ENCODE measurements around the gene SDE2. TPM values are rescaled to one million over a fixed set of nuclear protein-coding genes. Genes with fewer than 3 reads are reported as not detected.

The SDE2 gene
- total and polyA plus RNA-seq, 10 of the 15 experiments (the other 5 are each of a cell fraction or from before 2014, with no cell fraction given), result 2.7 to 19.4 (median 12.6) TPM

DNA sequence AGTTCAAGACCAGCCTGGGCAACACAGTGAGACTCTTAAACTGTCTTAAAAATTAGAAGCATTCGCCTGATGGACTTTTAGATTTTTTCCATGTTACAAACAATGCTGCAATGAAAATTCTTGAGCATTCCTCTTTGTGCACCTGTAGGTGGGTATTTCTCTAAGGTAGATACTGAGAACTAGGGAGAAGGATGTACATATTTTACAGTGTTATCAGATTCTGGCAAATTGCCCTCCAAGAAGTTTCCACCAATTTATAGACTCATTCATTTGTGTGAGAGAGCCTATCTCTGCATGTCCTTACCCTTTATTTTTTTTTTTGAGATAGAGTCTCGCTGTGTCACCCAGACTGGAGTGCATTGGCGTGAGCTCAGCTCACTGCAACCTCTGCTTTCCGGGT is 45.8 kb downstream of the SDE2 start (continued):
- TF ChIP-seq KLF5 (IDR thresholded peaks at IDR 0.05; ENCODE audit: partially characterized antibody) (no peak), TARDBP (IDR thresholded peaks at IDR 0.05; ENCODE audit: borderline replicate concordance) (no peak), ZNF217 (IDR thresholded peaks at IDR 0.05) (no peak)

DNA sequence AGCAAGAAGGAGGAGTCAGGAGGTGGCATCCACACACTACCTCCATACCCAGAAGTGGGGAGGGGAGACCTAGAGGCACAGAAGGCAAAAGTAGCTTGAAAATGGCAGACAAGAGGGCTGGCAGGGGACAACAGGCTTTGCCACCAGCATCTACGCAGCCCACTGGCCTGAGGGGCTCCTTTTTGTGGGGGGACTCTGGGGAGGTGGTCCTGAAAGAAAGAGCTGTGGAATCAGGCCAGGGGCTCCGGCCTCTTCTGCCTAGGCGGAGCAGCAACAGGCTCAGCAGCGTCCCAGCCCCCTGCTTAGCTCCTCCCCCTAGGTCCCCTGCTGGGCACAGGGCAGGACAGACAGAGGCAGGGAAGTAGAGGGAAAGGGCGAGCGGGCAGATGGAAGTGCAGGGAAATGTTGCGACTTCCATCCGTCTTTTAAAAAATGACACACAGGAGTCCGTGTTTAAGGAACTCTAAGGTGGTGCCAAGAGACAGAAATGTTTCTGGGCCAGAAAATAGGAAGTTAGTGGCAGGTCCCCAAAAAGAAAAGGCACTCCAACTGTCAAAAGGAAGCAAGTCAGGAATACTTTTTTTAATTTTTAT is 48.1 kb downstream of the SDE2 start:
- H3K36me3 ChIP-seq (ENCODE audit: control insufficient read depth in 2 of 2, insufficient read depth in 2 of 2, low read length in 1 of 2), result no peaks in the 10 kb centered on the region
- ChIA-PET RAD21 (ENCODE audit: unreplicated experiment) (no interaction called here), POLR2A (no interaction called here), SMC1A (ENCODE audit: uncharacterized antibody, unreplicated experiment) (no interaction called here), CTCF (interaction anchor here (1.6 kb wide), 2 partner anchors 10 to 388 kb away, joined by 3 to 7 read pairs; no protein-coding TSS in a partner anchor)
- H2AFZ ChIP-seq (ENCODE audit: control insufficient read depth, low read depth, low read length), result no peak overlapping the region
- no peak for ATAC-seq
- no TSS peak for BruUV-seq (replicated peaks)
- 74% methylated on average over 9 of the region's 9 CpGs for WGBS (ENCODE audit: insufficient coverage, insufficient replicate concordance, low lambda C conversion rate, missing lambda C conversion rate)
- H3K4me2 ChIP-seq (ENCODE audit: control insufficient read depth, insufficient read depth), result no peak overlapping the region
- H3K9me3 ChIP-seq (replicated peaks; ENCODE audit: control insufficient read depth, insufficient read depth, low read length), result no peaks in the 10 kb centered on the region
- intact Hi-C loops (cut with micrococcal nuclease; ENCODE audit: unreplicated experiment), result no loop called here
- no peak overlapping the region for H3K4me3 ChIP-seq
- no peak for DNase-seq (ENCODE audit: low read depth, low spot score)
- H3K4me1 ChIP-seq (ENCODE audit: control insufficient read depth, insufficient read depth, low read length), result no peaks in the 10 kb centered on the region
- no peaks in the 10 kb centered on the region for H4K20me1 ChIP-seq (ENCODE audit: control insufficient read depth, insufficient read depth)
- H3K27ac ChIP-seq (ENCODE audit: control insufficient read depth, insufficient read depth), result no peak overlapping the region
- H3K9ac ChIP-seq (ENCODE audit: control insufficient read depth, insufficient read depth, low read length), result no peak overlapping the region
- peaks cover 0 to 2% of the 10 kb centered on the region in 2 experiments; a peak in 2 of 4 replicates for H3K27me3 ChIP-seq (replicated peaks in 1 of 2; ENCODE audit: control insufficient read depth in 2 of 2, insufficient read depth in 2 of 2, low read length in 1 of 2)
- H3K79me2 ChIP-seq (ENCODE audit: control insufficient read depth, insufficient read depth, low read length), result no peaks in the 10 kb centered on the region
- in situ Hi-C loops (cut with MboI), result no loop called here
- FAIRE-seq, result no peak
- no peak for TF ChIP-seq KLF5 (IDR thresholded peaks at IDR 0.05; ENCODE audit: partially characterized antibody)
- TF ChIP-seq CHD4 (IDR thresholded peaks at IDR 0.05), result no peak
- TF ChIP-seq KDM1A (IDR thresholded peaks at IDR 0.05; ENCODE audit: borderline replicate concordance), result no peak
- TF ChIP-seq, protein P1, sequence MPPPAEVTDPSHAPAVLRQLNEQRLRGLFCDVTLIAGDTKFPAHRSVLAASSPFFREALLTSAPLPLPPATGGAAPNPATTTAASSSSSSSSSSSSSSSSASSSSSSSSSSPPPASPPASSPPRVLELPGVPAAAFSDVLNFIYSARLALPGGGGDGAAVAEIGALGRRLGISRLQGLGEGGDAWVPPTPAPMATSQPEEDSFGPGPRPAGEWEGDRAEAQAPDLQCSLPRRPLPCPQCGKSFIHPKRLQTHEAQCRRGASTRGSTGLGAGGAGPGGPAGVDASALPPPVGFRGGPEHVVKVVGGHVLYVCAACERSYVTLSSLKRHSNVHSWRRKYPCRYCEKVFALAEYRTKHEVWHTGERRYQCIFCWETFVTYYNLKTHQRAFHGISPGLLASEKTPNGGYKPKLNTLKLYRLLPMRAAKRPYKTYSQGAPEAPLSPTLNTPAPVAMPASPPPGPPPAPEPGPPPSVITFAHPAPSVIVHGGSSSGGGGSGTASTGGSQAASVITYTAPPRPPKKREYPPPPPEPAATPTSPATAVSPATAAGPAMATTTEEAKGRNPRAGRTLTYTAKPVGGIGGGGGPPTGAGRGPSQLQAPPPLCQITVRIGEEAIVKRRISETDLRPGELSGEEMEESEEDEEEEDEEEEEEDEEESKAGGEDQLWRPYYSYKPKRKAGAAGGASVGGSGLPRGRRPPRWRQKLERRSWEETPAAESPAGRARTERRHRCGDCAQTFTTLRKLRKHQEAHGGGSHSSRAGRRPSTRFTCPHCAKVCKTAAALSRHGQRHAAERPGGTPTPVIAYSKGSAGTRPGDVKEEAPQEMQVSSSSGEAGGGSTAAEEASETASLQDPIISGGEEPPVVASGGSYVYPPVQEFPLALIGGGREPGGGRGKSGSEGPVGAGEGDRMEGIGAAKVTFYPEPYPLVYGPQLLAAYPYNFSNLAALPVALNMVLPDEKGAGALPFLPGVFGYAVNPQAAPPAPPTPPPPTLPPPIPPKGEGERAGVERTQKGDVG (CRISPR knock-in tag; IDR thresholded peaks at IDR 0.05), result no peak
- TF ChIP-seq SMAD1 (IDR thresholded peaks at IDR 0.05; ENCODE audit: low read depth, partially characterized antibody), result no peak
- TF ChIP-seq SMC3 (IDR thresholded peaks at IDR 0.05; ENCODE audit: borderline replicate concordance, low read length), result no peak
- no peak for TF ChIP-seq DPF2 (IDR thresholded peaks at IDR 0.05)
- no peak for TF ChIP-seq ASH2L (IDR thresholded peaks at IDR 0.05; ENCODE audit: borderline replicate concordance, low read depth)
- TF ChIP-seq, protein P2, sequence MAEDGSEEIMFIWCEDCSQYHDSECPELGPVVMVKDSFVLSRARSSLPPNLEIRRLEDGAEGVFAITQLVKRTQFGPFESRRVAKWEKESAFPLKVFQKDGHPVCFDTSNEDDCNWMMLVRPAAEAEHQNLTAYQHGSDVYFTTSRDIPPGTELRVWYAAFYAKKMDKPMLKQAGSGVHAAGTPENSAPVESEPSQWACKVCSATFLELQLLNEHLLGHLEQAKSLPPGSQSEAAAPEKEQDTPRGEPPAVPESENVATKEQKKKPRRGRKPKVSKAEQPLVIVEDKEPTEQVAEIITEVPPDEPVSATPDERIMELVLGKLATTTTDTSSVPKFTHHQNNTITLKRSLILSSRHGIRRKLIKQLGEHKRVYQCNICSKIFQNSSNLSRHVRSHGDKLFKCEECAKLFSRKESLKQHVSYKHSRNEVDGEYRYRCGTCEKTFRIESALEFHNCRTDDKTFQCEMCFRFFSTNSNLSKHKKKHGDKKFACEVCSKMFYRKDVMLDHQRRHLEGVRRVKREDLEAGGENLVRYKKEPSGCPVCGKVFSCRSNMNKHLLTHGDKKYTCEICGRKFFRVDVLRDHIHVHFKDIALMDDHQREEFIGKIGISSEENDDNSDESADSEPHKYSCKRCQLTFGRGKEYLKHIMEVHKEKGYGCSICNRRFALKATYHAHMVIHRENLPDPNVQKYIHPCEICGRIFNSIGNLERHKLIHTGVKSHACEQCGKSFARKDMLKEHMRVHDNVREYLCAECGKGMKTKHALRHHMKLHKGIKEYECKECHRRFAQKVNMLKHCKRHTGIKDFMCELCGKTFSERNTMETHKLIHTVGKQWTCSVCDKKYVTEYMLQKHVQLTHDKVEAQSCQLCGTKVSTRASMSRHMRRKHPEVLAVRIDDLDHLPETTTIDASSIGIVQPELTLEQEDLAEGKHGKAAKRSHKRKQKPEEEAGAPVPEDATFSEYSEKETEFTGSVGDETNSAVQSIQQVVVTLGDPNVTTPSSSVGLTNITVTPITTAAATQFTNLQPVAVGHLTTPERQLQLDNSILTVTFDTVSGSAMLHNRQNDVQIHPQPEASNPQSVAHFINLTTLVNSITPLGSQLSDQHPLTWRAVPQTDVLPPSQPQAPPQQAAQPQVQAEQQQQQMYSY (CRISPR knock-in tag; IDR thresholded peaks at IDR 0.05), result no peak
- TF ChIP-seq, protein P3, sequence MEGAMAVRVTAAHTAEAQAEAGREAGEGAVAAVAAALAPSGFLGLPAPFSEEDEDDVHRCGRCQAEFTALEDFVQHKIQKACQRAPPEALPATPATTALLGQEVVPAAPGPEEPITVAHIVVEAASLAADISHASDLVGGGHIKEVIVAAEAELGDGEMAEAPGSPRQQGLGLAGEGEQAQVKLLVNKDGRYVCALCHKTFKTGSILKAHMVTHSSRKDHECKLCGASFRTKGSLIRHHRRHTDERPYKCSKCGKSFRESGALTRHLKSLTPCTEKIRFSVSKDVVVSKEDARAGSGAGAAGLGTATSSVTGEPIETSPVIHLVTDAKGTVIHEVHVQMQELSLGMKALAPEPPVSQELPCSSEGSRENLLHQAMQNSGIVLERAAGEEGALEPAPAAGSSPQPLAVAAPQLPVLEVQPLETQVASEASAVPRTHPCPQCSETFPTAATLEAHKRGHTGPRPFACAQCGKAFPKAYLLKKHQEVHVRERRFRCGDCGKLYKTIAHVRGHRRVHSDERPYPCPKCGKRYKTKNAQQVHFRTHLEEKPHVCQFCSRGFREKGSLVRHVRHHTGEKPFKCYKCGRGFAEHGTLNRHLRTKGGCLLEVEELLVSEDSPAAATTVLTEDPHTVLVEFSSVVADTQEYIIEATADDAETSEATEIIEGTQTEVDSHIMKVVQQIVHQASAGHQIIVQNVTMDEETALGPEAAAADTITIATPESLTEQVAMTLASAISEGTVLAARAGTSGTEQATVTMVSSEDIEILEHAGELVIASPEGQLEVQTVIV (IDR thresholded peaks at IDR 0.05; ENCODE audit: borderline replicate concordance, partially characterized antibody), result no peak
